K562 (cell line): ENCODE results near the gene SERPINE2. TPM values are rescaled to one million over a fixed set of nuclear protein-coding genes. Genes with fewer than 3 reads are reported as not detected.

ENCODE experiments used
- ATAC-seq: fragments of 200-7000 bp; cut with Tn5 transposase; 3 replicates; pipeline ENCODE4 v1.9.1; 2020; ENCODE audit warnings: moderate library complexity
- BruUV-seq: library from RNA; stranded (reverse); fragments of 400-500 nt; replicated peaks from 2 replicates; lab custom pipeline; 2021; lab: Mats Ljungman, UMichigan
- CTCF ChIA-PET: fragments of 300-600 bp; formaldehyde crosslinking; extraction: SDS; loops from one replicate; lab custom pipeline; 2021; ENCODE audit warnings: low intra/inter-chr PET ratio; lab: Yijun Ruan, JAX
- POLR2A ChIA-PET: fragments of 300-600, 350-650 bp; sonication (Branson Sonifier 250); formaldehyde crosslinking; extraction: SDS; loops from one replicate; lab custom pipeline; 2021; ENCODE audit warnings: antibody characterized with exemption, inconsistent platforms; lab: Yijun Ruan, JAX
- DNase-seq, 4 experiments: peaks; one replicate each; pipeline versions ENCODE4 v3.0.0 to v3.0.0-alpha.2; 2011 to 2018; ENCODE audit warnings: low spot score in 3 of 4, mixed read lengths in 3 of 4; ENCODE audit errors: extremely low read depth in 1 of 4
- FAIRE-seq: peaks from 2 replicates; lab custom pipeline; 2011; peaks lifted over from hg19 to GRCh38; lab: Jason Lieb, UNC
- H2AFZ ChIP-seq: 2 replicates; pipeline ENCODE4 v1.6.0; 2011; ENCODE audit warnings: low read depth, low read length, control low read depth, inconsistent platforms
- H3K27ac ChIP-seq: fragments of 200-600 bp; 3 replicates; pipeline ENCODE4 v1.8.0; 2011; ENCODE audit warnings: low read depth, mild to moderate bottlenecking, control low read depth, inconsistent platforms, low read length, moderate library complexity, mixed read lengths; ENCODE audit errors: extremely low read depth
- H3K27me3 ChIP-seq, 2 experiments: fragments of 300-600 bp in 1 of 2; 2 replicates in 1 of 2; 3 replicates in 1 of 2; pipeline versions ENCODE4 v1.6.0 to v1.8.0; 2011; ENCODE audit warnings: inconsistent platforms in 2 of 2, low read length in 2 of 2, mild to moderate bottlenecking in 1 of 2, mixed read lengths in 1 of 2, moderate library complexity in 1 of 2; ENCODE audit not compliant: control insufficient read depth in 2 of 2, insufficient read depth in 2 of 2
- H3K36me3 ChIP-seq: fragments of 300-600 bp; 3 replicates; pipeline ENCODE4 v1.8.0; 2011; ENCODE audit warnings: mild to moderate bottlenecking, low read length, inconsistent platforms; ENCODE audit not compliant: control insufficient read depth, insufficient read depth
- H3K4me1 ChIP-seq, 2 experiments: fragments of 200-600 bp in 1 of 2; replicated peaks in 1 of 2; 2 replicates in 1 of 2; 3 replicates in 1 of 2; pipeline versions ENCODE4 v1.5.1 to v1.8.0; 2011; ENCODE audit warnings: inconsistent platforms in 2 of 2, low read length in 2 of 2, mild to moderate bottlenecking in 1 of 2, mixed read lengths in 1 of 2, moderate library complexity in 1 of 2; ENCODE audit not compliant: control insufficient read depth in 2 of 2, insufficient read depth in 2 of 2
- H3K4me2 ChIP-seq: 2 replicates; pipeline ENCODE4 v1.6.1; 2011; ENCODE audit warnings: low read length, control low read depth, inconsistent platforms, mixed read lengths; ENCODE audit not compliant: insufficient read depth
- H3K4me3 ChIP-seq: fragments of 200-600 bp; sonication (generic), shearing (Covaris generic); 2 replicates; pipeline ENCODE4 v1.5.1; 2016; ENCODE audit warnings: control low read depth, inconsistent platforms
- H3K79me2 ChIP-seq: fragments of 200-600 bp; 3 replicates; pipeline ENCODE4 v1.8.0; 2011; ENCODE audit warnings: low read length, inconsistent platforms; ENCODE audit not compliant: control insufficient read depth, insufficient read depth
- H3K9ac ChIP-seq, 2 experiments: 2 replicates each; pipeline versions ENCODE4 v1.6.0 to v1.6.1; 2011; ENCODE audit warnings: low read depth in 2 of 2, low read length in 2 of 2, control low read depth in 1 of 2, inconsistent platforms in 1 of 2, mild to moderate bottlenecking in 1 of 2, mixed read lengths in 1 of 2; ENCODE audit not compliant: insufficient read depth in 1 of 2
- H3K9me1 ChIP-seq: one replicate; pipeline ENCODE4 v1.6.0; 2011; ENCODE audit warnings: inconsistent platforms, mild to moderate bottlenecking, low read length, moderate library complexity; ENCODE audit not compliant: control insufficient read depth, insufficient read depth
- H3K9me3 ChIP-seq: replicated peaks from 2 replicates; pipeline ENCODE4 v1.5.1; 2011; ENCODE audit warnings: low read depth, low read length, inconsistent platforms; ENCODE audit not compliant: control insufficient read depth, insufficient read depth
- H4K20me1 ChIP-seq: replicated peaks from 2 replicates; pipeline ENCODE4 v1.6.1; 2011; ENCODE audit warnings: low read length, inconsistent platforms, mixed read lengths; ENCODE audit not compliant: control insufficient read depth, insufficient read depth
- BRF1 ChIP-seq: IDR thresholded peaks from 3 replicates; pipeline ENCODE4 v1.6.1; 2011; ENCODE audit warnings: borderline replicate concordance, mild to moderate bottlenecking; ENCODE audit not compliant: insufficient read length; ENCODE audit errors: extremely low read depth
- ESRRB ChIP-seq: fragments of 250-450 bp; sonication (Bioruptor Pico); IDR thresholded peaks from 2 replicates; pipeline ENCODE4 v1.5.0; 2020; ENCODE audit warnings: mild to moderate bottlenecking, moderate library complexity, borderline replicate concordance
- KLF10 ChIP-seq: fragments of 250-450 bp; sonication (Bioruptor Pico); IDR thresholded peaks from 2 replicates; pipeline ENCODE4 v1.6.1; 2021; ENCODE audit warnings: matching md5 sums
- ZBTB1 ChIP-seq: sonication (generic); formaldehyde crosslinking; IDR thresholded peaks from 2 replicates; pipeline ENCODE4 v1.8.1; 2023; ENCODE audit warnings: missing genetic modification reagents, low read depth, mild to moderate bottlenecking, borderline replicate concordance
- ZFPM2 ChIP-seq: fragments of 250-450 bp; sonication (Bioruptor Pico); IDR thresholded peaks from 2 replicates; pipeline ENCODE4 v1.5.1; 2022; ENCODE audit warnings: mild to moderate bottlenecking
- ZNF830 ChIP-seq: fragments of 250-450 bp; sonication (Bioruptor Pico); IDR thresholded peaks from 2 replicates; pipeline ENCODE4 v1.5.0; 2021; ENCODE audit warnings: mild to moderate bottlenecking
- WGBS: fragments of 100-300 bp; shearing (Covaris generic); methylation state at CpG from one replicate; pipeline ENCODE4 v1.1.6; 2016; ENCODE audit warnings: low coverage, mixed read lengths; ENCODE audit not compliant: insufficient coverage; ENCODE audit errors: missing lambda C conversion rate; 5-methylcytosine and 5-hydroxymethylcytosine counted together
- in situ Hi-C: fragments of 300-500 bp; cut with MboI; formaldehyde crosslinking; loops from 4 replicates; pipeline ENCODE4 v1.15.0; 2018; ENCODE audit warnings: inconsistent platforms, mixed read lengths
- intact Hi-C: fragments of 100-400 bp; cut with micrococcal nuclease; formaldehyde crosslinking; loops from 2 replicates; pipeline ENCODE4 v1.14.2; 2022
- polyA plus RNA-seq, 8 experiments: library from polyadenylated mRNA; depleted of rRNA in 4 of 8; stranded (reverse) in 5 of 8; unstranded in 3 of 8; fragments of >200 nt; fragmentation: Nextera tagmentation in 2 of 8; fragmentation: Illumina TruSeq in 1 of 8; extraction: Ambion mirVana in 2 of 8; extraction: Trizol in 1 of 8; gene quantifications; 2 replicates each; pipeline versions ENCODE4 v1.2.1 to v1.2.3, GENCODE V29; 2011 to 2014; ENCODE audit warnings: inconsistent platforms in 1 of 8, missing spikeins in 1 of 8
- total RNA-seq, 7 experiments: library from RNA; depleted of rRNA in 6 of 7; stranded (reverse); fragments of >200 nt in 6 of 7; fragmentation: Illumina TruSeq in 2 of 7; extraction: Trizol in 2 of 7; gene quantifications; 2 replicates each; pipeline versions ENCODE4 v1.2.1 to v1.2.3, GENCODE V29; 2011 to 2021; ENCODE audit warnings: low replicate concordance in 1 of 7
- TF ChIP-seq, protein P1 (sequence below): fragments of 450-650 bp; IDR thresholded peaks from 2 replicates; pipeline ENCODE4 v1.6.1; 2016; ENCODE audit warnings: missing biosample characterization, missing genetic modification characterization
- TF ChIP-seq, protein P2 (sequence below): fragments of 450-650 bp; conservative IDR thresholded peaks from 2 replicates; pipeline ENCODE4 v1.6.1; 2016; ENCODE audit warnings: missing genetic modification characterization, low read depth, mild to moderate bottlenecking, missing compliant biosample characterization, moderate library complexity

Gene SERPINE2
- total and polyA plus RNA-seq, 9 of the 15 experiments (the other 6 are each of a cell fraction or from before 2014, with no cell fraction given): 0.03 to 0.16 (median 0.13) TPM; not detected in 6

DNA sequence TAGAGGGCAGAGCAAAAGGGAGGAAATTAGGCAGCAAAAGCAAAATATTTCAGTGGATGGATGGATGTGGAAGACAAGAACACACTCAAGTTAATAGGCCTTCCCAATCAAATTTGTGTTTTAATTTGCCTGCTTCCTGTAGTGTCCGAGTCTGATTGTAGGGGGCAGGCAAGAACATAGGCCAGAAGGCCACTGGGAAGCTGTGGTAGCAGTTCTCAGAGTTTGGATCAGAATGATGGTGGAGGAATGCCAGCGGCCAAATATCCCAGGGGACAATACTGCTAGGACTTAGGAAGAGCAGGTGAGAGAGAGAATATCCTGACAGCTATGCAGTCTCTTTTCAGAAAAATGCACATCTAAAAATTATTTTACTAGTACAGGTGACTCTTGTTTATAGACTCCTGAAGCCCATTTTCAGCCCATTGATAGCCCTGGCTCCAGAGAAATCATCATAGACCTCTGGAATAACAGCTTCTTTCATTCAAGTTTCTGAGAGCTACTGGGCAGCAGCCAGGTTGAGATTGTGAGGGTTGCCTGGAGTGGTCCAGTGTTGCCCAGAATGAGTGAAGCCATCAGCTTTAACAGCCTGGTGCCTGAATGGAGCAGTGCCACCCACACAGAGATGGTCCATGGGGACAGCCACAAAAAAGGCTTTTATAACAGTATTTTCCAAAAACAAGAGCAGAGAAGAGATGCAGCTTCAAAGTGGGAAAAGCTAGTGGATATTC is 19.1 kb upstream of the SERPINE2 start (continued):
- TF ChIP-seq, protein P1, sequence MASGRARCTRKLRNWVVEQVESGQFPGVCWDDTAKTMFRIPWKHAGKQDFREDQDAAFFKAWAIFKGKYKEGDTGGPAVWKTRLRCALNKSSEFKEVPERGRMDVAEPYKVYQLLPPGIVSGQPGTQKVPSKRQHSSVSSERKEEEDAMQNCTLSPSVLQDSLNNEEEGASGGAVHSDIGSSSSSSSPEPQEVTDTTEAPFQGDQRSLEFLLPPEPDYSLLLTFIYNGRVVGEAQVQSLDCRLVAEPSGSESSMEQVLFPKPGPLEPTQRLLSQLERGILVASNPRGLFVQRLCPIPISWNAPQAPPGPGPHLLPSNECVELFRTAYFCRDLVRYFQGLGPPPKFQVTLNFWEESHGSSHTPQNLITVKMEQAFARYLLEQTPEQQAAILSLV (tag): no peak
- TF ChIP-seq, protein P2, sequence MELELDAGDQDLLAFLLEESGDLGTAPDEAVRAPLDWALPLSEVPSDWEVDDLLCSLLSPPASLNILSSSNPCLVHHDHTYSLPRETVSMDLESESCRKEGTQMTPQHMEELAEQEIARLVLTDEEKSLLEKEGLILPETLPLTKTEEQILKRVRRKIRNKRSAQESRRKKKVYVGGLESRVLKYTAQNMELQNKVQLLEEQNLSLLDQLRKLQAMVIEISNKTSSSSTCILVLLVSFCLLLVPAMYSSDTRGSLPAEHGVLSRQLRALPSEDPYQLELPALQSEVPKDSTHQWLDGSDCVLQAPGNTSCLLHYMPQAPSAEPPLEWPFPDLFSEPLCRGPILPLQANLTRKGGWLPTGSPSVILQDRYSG (tag): no peak
- TF ChIP-seq ESRRB: no peak
- no peak for TF ChIP-seq ZNF830 (CRISPR knock-in tag)

DNA sequence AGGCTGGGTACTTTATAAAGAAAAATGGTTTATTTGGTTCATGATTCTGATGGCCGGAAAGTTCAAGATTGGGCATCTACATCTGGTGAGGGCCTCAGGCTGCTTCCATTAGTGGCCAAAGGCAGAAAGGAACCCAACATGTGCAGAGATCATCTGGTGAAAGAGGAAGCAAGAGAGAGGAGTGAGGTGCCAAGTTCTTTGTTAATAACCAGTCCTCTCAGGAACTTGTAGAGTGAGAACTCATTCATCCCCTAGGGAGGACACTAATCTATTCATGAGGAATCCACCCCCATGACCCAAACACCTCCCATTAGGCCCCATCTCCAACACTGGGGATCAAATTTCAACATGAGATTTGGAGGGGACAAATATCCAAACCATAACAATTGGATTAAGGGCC is 17.8 kb upstream of the SERPINE2 start:
- H3K27me3 ChIP-seq: no peaks in the 10 kb centered on the region
- no peak overlapping the region for H3K9ac ChIP-seq
- H3K9me3 ChIP-seq: no peaks in the 10 kb centered on the region
- ATAC-seq (no peak), FAIRE-seq (no peak), DNase-seq (no peak)
- intact Hi-C loops (no loop called here), in situ Hi-C loops (no loop called here)
- no TSS peak for BruUV-seq
- no peak overlapping the region for H2AFZ ChIP-seq
- no peak overlapping the region for H3K4me3 ChIP-seq
- H3K4me1 ChIP-seq: no peaks in the 10 kb centered on the region
- no peaks in the 10 kb centered on the region for H3K36me3 ChIP-seq
- H4K20me1 ChIP-seq: no peaks in the 10 kb centered on the region
- ChIA-PET CTCF (no interaction called here), POLR2A (no interaction called here)
- no peak overlapping the region for H3K27ac ChIP-seq
- WGBS: 0% methylated on average over 1 of the region's 1 CpG
- H3K79me2 ChIP-seq: no peaks in the 10 kb centered on the region
- no peaks in the 10 kb centered on the region for H3K9me1 ChIP-seq
- H3K4me2 ChIP-seq: no peak overlapping the region
- TF ChIP-seq ZBTB1 (no peak), ZFPM2 (CRISPR knock-in tag) (no peak), KLF10 (no peak), BRF1 (no peak)
